ENCODE measurements around the gene SHROOM1.

GRCh38 chr5:132824426-132824825 is 6.0 kb downstream of the SHROOM1 start:
- TF ChIP-seq CTCF (IDR thresholded peaks at IDR 0.05) (no peak), EP300 (IDR thresholded peaks at IDR 0.05) (no peak), POLR2A (IDR thresholded peaks at IDR 0.05; ENCODE audit: low read depth) (no peak), POLR2AphosphoS5 (IDR thresholded peaks at IDR 0.05) (no peak)

Data from esophagus muscularis mucosa (tissue), 4 donors.